Activated effector memory CD4-positive, alpha-beta T cell treated with anti-CD3 and anti-CD28 coated beads, Interleukin-2, amount 50 U/mL, for 16 hours (primary cell): ENCODE measurements around the gene APAF1.
"Not testable (repeated sequence)": the region's sequence is repeated elsewhere in the genome, so short reads cannot be mapped to it uniquely, and the experiment has no call there.

Experiments used
- DNase-seq: peaks from one replicate; pipeline ENCODE4 v3.0.0-alpha.2; 2020

Gene APAF1

GRCh38 chr12:98733667-98734350 lies 88.7 kb downstream of the APAF1 start:
- DNase-seq: no peak

GRCh38 chr12:98735821-98736220 lies 90.7 kb downstream of the APAF1 start:
- DNase-seq: no peak

- DNase-seq: no peak
Observed at GRCh38 chr12:98736352-98737321, 91.5 kb downstream of the APAF1 start.

- DNase-seq: no peak
Observed at GRCh38 chr12:98737322-98737712, 92.2 kb downstream of the APAF1 start.

GRCh38 chr12:98738002-98738401 lies 92.9 kb downstream of the APAF1 start:
- no peak for DNase-seq

- no peak for DNase-seq
Observed at GRCh38 chr12:98738539-98738938, 93.4 kb downstream of the APAF1 start.

- DNase-seq: no peak
Observed at GRCh38 chr12:98740751-98741150, 95.7 kb downstream of the APAF1 start.

GRCh38 chr12:98741196-98741555 lies 96.1 kb downstream of the APAF1 start:
- DNase-seq: no peak

GRCh38 chr12:98741556-98742265 lies 96.6 kb downstream of the APAF1 start:
- no peak for DNase-seq

- DNase-seq: peak; percentile 77
Observed at GRCh38 chr12:98743362-98743953, 98.4 kb downstream of the APAF1 start.

GRCh38 chr12:98744680-98745079 lies 99.6 kb downstream of the APAF1 start:
- peak; percentile 74 for DNase-seq

GRCh38 chr12:98745578-98746391 lies 100.7 kb downstream of the APAF1 start:
- DNase-seq: peak; percentile 78

- DNase-seq: no peak
Observed at GRCh38 chr12:98748463-98748862, 103.4 kb downstream of the APAF1 start.

GRCh38 chr12:98750511-98750910 lies 105.4 kb downstream of the APAF1 start:
- no peak for DNase-seq

- DNase-seq: no peak
Observed at GRCh38 chr12:98751580-98752115, 106.6 kb downstream of the APAF1 start.

GRCh38 chr12:98752726-98753125 lies 107.6 kb downstream of the APAF1 start:
- no peak for DNase-seq

GRCh38 chr12:98754095-98754494 lies 109.0 kb downstream of the APAF1 start:
- DNase-seq: no peak

GRCh38 chr12:98755855-98756254 lies 110.8 kb downstream of the APAF1 start:
- not testable (repeated sequence) for DNase-seq

- DNase-seq: no peak
Observed at GRCh38 chr12:98757455-98757854, 112.4 kb downstream of the APAF1 start.

GRCh38 chr12:98758331-98758730 lies 113.2 kb downstream of the APAF1 start:
- DNase-seq: no peak

- DNase-seq: no peak
Observed at GRCh38 chr12:98763656-98764055, 118.6 kb downstream of the APAF1 start.

- no peak for DNase-seq
Observed at GRCh38 chr12:98767248-98767647, 122.2 kb downstream of the APAF1 start.
